Measurements from ENCODE around the gene KRTAP5-5. TPM values are rescaled to one million over a fixed set of nuclear protein-coding genes. Genes with fewer than 3 reads are reported as not detected.

Gene KRTAP5-5
- total and polyA plus RNA-seq, 2 of the 13 experiments (the other 11 are each of a cell fraction or from before 2014, with no cell fraction given) = not detected

GRCh38 chr11:1654388-1655167 is 25.0 kb downstream of the KRTAP5-5 start (continued):
- peak; percentile 47; the same call in 1 of the 2 replicates for TF ChIP-seq ZNF280B (CRISPR knock-in tag; IDR thresholded peaks at IDR 0.05; ENCODE audit: borderline replicate concordance)
- peak; percentile 34; the same call in 1 of the 2 replicates for TF ChIP-seq KAT8 (CRISPR knock-in tag; IDR thresholded peaks at IDR 0.05)
- TF ChIP-seq, protein P1, sequence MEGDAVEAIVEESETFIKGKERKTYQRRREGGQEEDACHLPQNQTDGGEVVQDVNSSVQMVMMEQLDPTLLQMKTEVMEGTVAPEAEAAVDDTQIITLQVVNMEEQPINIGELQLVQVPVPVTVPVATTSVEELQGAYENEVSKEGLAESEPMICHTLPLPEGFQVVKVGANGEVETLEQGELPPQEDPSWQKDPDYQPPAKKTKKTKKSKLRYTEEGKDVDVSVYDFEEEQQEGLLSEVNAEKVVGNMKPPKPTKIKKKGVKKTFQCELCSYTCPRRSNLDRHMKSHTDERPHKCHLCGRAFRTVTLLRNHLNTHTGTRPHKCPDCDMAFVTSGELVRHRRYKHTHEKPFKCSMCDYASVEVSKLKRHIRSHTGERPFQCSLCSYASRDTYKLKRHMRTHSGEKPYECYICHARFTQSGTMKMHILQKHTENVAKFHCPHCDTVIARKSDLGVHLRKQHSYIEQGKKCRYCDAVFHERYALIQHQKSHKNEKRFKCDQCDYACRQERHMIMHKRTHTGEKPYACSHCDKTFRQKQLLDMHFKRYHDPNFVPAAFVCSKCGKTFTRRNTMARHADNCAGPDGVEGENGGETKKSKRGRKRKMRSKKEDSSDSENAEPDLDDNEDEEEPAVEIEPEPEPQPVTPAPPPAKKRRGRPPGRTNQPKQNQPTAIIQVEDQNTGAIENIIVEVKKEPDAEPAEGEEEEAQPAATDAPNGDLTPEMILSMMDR (CRISPR knock-in tag; IDR thresholded peaks at IDR 0.05) = 0 out of 2 replicates have a peak, but pooled peaks have one; percentile 10
- peak; percentile 76; the same call in 1 of the 2 replicates for TF ChIP-seq RXRA (CRISPR knock-in tag; IDR thresholded peaks at IDR 0.05)
- TF ChIP-seq JUND (CRISPR knock-in tag; IDR thresholded peaks at IDR 0.05) = peak; percentile 34; the same call in 1 of the 2 replicates
- peak; percentile 90; the same call in 1 of the 2 replicates for TF ChIP-seq ZNF609 (CRISPR knock-in tag; IDR thresholded peaks at IDR 0.05; ENCODE audit: borderline replicate concordance)
- no peak for TF ChIP-seq ZSCAN31 (CRISPR knock-in tag; IDR thresholded peaks at IDR 0.05; ENCODE audit: low read depth)
- TF ChIP-seq PRMT3 (CRISPR knock-in tag; IDR thresholded peaks at IDR 0.05; ENCODE audit: borderline replicate concordance, low read depth) = no peak
- TF ChIP-seq MEIS1 (CRISPR knock-in tag; IDR thresholded peaks at IDR 0.05; ENCODE audit: borderline replicate concordance) = peak; percentile 80; the same call in 1 of the 2 replicates
- TF ChIP-seq ATF3 (CRISPR knock-in tag; IDR thresholded peaks at IDR 0.05) = no peak
- TF ChIP-seq ELF1 (CRISPR knock-in tag; IDR thresholded peaks at IDR 0.05) = peak; percentile 32; the same call in 1 of the 2 replicates
- TF ChIP-seq PAXIP1 (CRISPR knock-in tag; conservative IDR thresholded peaks at IDR 0.05) = peak; percentile 82
- peak; percentile 58 for TF ChIP-seq PHF21A (CRISPR knock-in tag; IDR thresholded peaks at IDR 0.05)
- no peak for TF ChIP-seq ZFP82 (CRISPR knock-in tag; IDR thresholded peaks at IDR 0.05; ENCODE audit: borderline replicate concordance)
